ENCODE results near the gene FBXL16. TPM values are rescaled to one million over a fixed set of nuclear protein-coding genes. Genes with fewer than 3 reads are reported as not detected.

FBXL16 gene
- total RNA-seq, 4 donors from 2014 or later: 13.7 to 23.1 (median 17.9) TPM

DNA sequence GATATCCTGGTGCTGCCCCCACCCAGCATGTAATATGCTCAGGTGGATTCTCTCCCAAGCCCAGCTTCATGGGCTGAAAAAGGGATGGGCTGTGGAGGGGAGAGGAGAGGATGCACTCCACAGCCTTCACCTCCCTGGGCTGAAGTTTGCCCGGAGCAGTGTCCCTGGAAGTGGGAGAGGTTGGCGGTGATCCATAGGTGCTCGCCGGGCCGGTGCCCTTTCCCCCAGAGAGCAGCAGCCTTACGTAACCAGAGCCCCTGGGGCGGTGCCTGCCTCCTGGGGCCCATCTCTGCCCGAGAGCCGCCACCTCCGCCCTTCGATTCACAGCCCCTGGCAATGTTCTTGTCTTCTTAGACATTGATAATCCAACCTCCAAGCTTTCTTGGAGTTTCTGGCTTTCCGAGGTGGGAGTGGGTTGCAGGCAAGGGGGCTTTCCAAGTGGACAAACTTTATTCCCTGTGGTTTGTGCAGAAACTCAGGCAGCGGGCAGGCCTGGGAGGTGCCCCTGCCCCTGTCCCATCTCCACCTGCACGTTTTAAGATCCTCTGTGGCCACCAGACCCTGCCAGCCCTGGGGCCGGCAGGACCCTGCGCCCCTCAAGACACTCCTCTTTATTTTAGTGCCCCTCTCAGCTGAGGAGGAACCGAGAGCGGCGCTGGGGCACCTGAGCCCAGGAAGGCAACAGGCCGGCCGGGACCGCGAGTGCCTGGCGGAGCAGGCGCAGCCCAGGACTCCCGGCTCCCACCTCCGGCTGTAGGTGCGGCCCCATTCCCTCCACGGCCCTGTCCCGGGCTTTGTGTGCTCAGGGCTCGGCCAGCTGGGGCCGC, 59.5 kb downstream of the FBXL16 start:
- WGBS: 53% methylated on average over 21 of the region's 32 CpGs
- TF ChIP-seq POLR2A (IDR thresholded peaks at IDR 0.05): no peak
- no peak for TF ChIP-seq EP300 (IDR thresholded peaks at IDR 0.05)
- TF ChIP-seq, protein P1, sequence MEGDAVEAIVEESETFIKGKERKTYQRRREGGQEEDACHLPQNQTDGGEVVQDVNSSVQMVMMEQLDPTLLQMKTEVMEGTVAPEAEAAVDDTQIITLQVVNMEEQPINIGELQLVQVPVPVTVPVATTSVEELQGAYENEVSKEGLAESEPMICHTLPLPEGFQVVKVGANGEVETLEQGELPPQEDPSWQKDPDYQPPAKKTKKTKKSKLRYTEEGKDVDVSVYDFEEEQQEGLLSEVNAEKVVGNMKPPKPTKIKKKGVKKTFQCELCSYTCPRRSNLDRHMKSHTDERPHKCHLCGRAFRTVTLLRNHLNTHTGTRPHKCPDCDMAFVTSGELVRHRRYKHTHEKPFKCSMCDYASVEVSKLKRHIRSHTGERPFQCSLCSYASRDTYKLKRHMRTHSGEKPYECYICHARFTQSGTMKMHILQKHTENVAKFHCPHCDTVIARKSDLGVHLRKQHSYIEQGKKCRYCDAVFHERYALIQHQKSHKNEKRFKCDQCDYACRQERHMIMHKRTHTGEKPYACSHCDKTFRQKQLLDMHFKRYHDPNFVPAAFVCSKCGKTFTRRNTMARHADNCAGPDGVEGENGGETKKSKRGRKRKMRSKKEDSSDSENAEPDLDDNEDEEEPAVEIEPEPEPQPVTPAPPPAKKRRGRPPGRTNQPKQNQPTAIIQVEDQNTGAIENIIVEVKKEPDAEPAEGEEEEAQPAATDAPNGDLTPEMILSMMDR (IDR thresholded peaks at IDR 0.05): no peak
- TF ChIP-seq POLR2AphosphoS5 (IDR thresholded peaks at IDR 0.05): no peak

DNA sequence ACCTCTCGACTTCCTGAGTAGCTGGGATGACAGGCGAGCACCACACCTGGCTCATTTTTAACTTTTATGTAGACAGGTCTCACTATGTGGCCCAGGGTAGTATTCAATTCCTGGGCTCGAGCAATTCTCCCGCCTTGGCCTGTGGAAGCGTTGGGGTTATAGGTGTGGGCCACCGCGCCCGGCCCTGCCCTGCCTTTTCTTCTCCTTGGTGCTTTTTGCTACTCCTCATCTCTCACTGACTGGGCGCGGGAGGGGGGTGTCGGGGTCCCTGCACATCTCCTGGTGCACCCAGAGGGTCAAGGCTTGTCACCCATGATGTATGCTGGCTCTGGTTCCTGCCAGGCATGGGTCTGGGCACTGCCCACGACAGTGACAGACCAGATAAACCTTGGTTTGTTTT, 61.0 kb downstream of the FBXL16 start:
- Histone ChIP-seq H3K9me3 (no peaks in the 10 kb centered on the region), H3K4me1 (peaks cover 61% of the 10 kb centered on the region), H3K4me3 (no peak overlapping the region), H3K27me3 (no peaks in the 10 kb centered on the region), H3K27ac (no peak overlapping the region), H3K36me3 (no peaks in the 10 kb centered on the region)
- 85% methylated on average over 12 of the region's 12 CpGs for WGBS
- TF ChIP-seq, protein P1 (IDR thresholded peaks at IDR 0.05): no peak
- no peak for TF ChIP-seq EP300 (IDR thresholded peaks at IDR 0.05)
- TF ChIP-seq POLR2AphosphoS5 (IDR thresholded peaks at IDR 0.05): no peak
- TF ChIP-seq POLR2A (IDR thresholded peaks at IDR 0.05): no peak
- DNase-seq (ENCODE audit: low spot score in 2 of 2): no peak

More for the DNA sequence above, 59.5 kb downstream of the FBXL16 start:
- Histone ChIP-seq H3K9me3 (no peaks in the 10 kb centered on the region), H3K27ac (no peak overlapping the region), H3K27me3 (no peaks in the 10 kb centered on the region), H3K4me1 (peaks cover 72% of the 10 kb centered on the region), H3K4me3 (no peak overlapping the region), H3K36me3 (no peaks in the 10 kb centered on the region)
- DNase-seq (ENCODE audit: low spot score in 2 of 2): no peak

DNA sequence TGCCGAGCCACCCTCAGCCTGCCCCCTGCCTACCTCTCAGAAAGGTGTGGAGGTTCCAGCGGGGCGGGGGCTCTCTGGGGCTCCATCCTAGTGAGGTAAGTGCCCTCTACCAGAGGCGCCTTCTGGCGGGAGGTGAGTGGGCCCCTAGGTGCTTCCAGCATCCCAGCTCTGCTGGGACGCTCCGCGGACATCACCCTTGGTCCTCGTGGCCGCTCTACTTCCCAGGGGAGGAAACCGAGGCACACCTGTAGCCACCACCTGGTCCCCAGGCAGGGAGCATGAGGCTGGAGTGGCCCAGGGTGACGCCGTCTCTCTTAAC, 62.6 kb downstream of the FBXL16 start:
- Histone ChIP-seq H3K4me1 (peaks cover 48% of the 10 kb centered on the region), H3K36me3 (no peaks in the 10 kb centered on the region), H3K27me3 (no peaks in the 10 kb centered on the region), H3K4me3 (peak overlapping the region; percentile 89), H3K27ac (peak overlapping the region; percentile 84), H3K9me3 (no peaks in the 10 kb centered on the region)
- no peak for DNase-seq (ENCODE audit: low spot score in 2 of 2)
- no peak for TF ChIP-seq POLR2A (IDR thresholded peaks at IDR 0.05)
- TF ChIP-seq EP300 (IDR thresholded peaks at IDR 0.05): no peak
- TF ChIP-seq, protein P1 (IDR thresholded peaks at IDR 0.05): no peak
- TF ChIP-seq POLR2AphosphoS5 (IDR thresholded peaks at IDR 0.05): no peak
- WGBS: 70% methylated on average over 2 of the region's 13 CpGs

Other genes starting within 250 kb of the FBXL16 start
- gene CAPN15, start 178.1 kb downstream of the FBXL16 start, total RNA-seq: 10 to 100 TPM; 59.9 to 86.4 (median 75.2) TPM
- gene PRR35, start 145.4 kb downstream of the FBXL16 start, total RNA-seq: not detected
- gene NHLRC4, start 138.8 kb downstream of the FBXL16 start, total RNA-seq: under 1 TPM; 0.29 to 0.79 (median 0.35) TPM
- 10 to 100 TPM; 36.9 to 54.6 (median 44.1) TPM for gene PIGQ, start 135.8 kb downstream of the FBXL16 start, total RNA-seq
- 100 to 1,000 TPM in 3 of 4 donors, 10 to 100 TPM in 1; 77.8 to 116 (median 110) TPM for gene RAB40C, start 115.7 kb downstream of the FBXL16 start, total RNA-seq
- 10 to 100 TPM in 1 of 4 donors, 1 to 10 TPM in 3; 1.2 to 12.6 (median 4.6) TPM for gene WFIKKN1, start 74.8 kb downstream of the FBXL16 start, total RNA-seq
- 100 to 1,000 TPM in 1 of 4 donors, 10 to 100 TPM in 3; 72.2 to 138 (median 84.7) TPM for gene METTL26, start 69.5 kb downstream of the FBXL16 start, total RNA-seq
- gene MCRIP2, start 64.0 kb downstream of the FBXL16 start, total RNA-seq: 10 to 100 TPM; 10.3 to 29.8 (median 24.2) TPM
- 10 to 100 TPM; 18.3 to 63.0 (median 32.2) TPM for gene WDR90, start 56.4 kb downstream of the FBXL16 start, total RNA-seq
- 100 to 1,000 TPM in 2 of 4 donors, 10 to 100 TPM in 2; 66.9 to 156 (median 96.8) TPM for gene RHOT2, start 37.7 kb downstream of the FBXL16 start, total RNA-seq
- 1 to 10 TPM; 1.2 to 8.9 (median 3.9) TPM for gene RHBDL1, start 30.1 kb downstream of the FBXL16 start, total RNA-seq
- 100 to 1,000 TPM; 116 to 143 (median 125) TPM for gene STUB1, start 25.4 kb downstream of the FBXL16 start, total RNA-seq
- gene JMJD8, start 21.5 kb downstream of the FBXL16 start, total RNA-seq: 10 to 100 TPM; 47.0 to 87.4 (median 60.5) TPM
- 10 to 100 TPM; 12.3 to 18.7 (median 15.1) TPM for gene WDR24, start 15.4 kb downstream of the FBXL16 start, total RNA-seq
- gene METRN, start 9.3 kb upstream of the FBXL16 start, total RNA-seq: 10 to 100 TPM; 10.0 to 30.9 (median 15.8) TPM
- gene ANTKMT, start 15.3 kb upstream of the FBXL16 start, total RNA-seq: 10 to 100 TPM; 13.0 to 29.4 (median 23.8) TPM
- gene CCDC78, start 20.6 kb upstream of the FBXL16 start, total RNA-seq: 1 to 10 TPM in 1 of 4 donors, under 1 TPM in 2, not detected in 1; 0.64 to 2.4 (median 0.83) TPM
- gene HAGHL, start 21.3 kb upstream of the FBXL16 start, total RNA-seq: 1 to 10 TPM; 3.2 to 7.1 (median 4.8) TPM
- 100 to 1,000 TPM in 1 of 4 donors, 10 to 100 TPM in 3; 35.2 to 110 (median 52.0) TPM for gene CIAO3, start 35.2 kb upstream of the FBXL16 start, total RNA-seq
- gene MSLN, start 54.9 kb upstream of the FBXL16 start, total RNA-seq: 1 to 10 TPM in 1 of 4 donors, under 1 TPM in 2, not detected in 1; 0.31 to 7.3 (median 0.49) TPM
- gene RPUSD1, start 82.6 kb upstream of the FBXL16 start, total RNA-seq: 10 to 100 TPM; 13.6 to 27.1 (median 21.8) TPM
- 10 to 100 TPM; 12.6 to 22.3 (median 17.3) TPM for gene CHTF18, start 82.8 kb upstream of the FBXL16 start, total RNA-seq
- gene GNG13, start 94.9 kb upstream of the FBXL16 start, total RNA-seq: not detected

Data from suprapubic skin (tissue), 4 donors.